ENCODE results near the gene CEMIP. TPM values are rescaled to one million over a fixed set of nuclear protein-coding genes. Genes with fewer than 3 reads are reported as not detected.

The CEMIP gene
- total and polyA plus RNA-seq, 2 of the 13 experiments (the other 11 are each of a cell fraction or from before 2014, with no cell fraction given) = 4.3 to 28.5 TPM

- TF ChIP-seq GRHL1 (CRISPR knock-in tag; conservative IDR thresholded peaks at IDR 0.05) (no peak), HHEX (CRISPR knock-in tag; IDR thresholded peaks at IDR 0.05) (peak; percentile 78), FOXA3 (CRISPR knock-in tag; IDR thresholded peaks at IDR 0.05) (peak; percentile 91), SALL2 (CRISPR knock-in tag; IDR thresholded peaks at IDR 0.05) (peak; percentile 61; the same call in 1 of the 2 replicates), SNRNP70 (IDR thresholded peaks at IDR 0.05; ENCODE audit: low read depth, low read length) (no peak), GLI4 (CRISPR knock-in tag; IDR thresholded peaks at IDR 0.05; ENCODE audit: borderline replicate concordance) (no peak), ZNF230 (CRISPR knock-in tag; IDR thresholded peaks at IDR 0.05) (peak; percentile 83; the same call in 1 of the 2 replicates), ZNF547 (CRISPR knock-in tag; IDR thresholded peaks at IDR 0.05) (no peak), HNRNPK (IDR thresholded peaks at IDR 0.05; ENCODE audit: low read depth, low read length, poor library complexity, severe bottlenecking) (no peak), ZNF543 (CRISPR knock-in tag; IDR thresholded peaks at IDR 0.05) (peak; percentile 86), TFDP1 (CRISPR knock-in tag; IDR thresholded peaks at IDR 0.05; ENCODE audit: borderline replicate concordance) (peak; percentile 83; the same call in 1 of the 2 replicates), ZBTB8A (CRISPR knock-in tag; IDR thresholded peaks at IDR 0.05; ENCODE audit: borderline replicate concordance, low read depth) (no peak), FIP1L1 (IDR thresholded peaks at IDR 0.05; ENCODE audit: borderline replicate concordance, insufficient read depth, low read depth, low read length) (no peak), MED13 (CRISPR knock-in tag; IDR thresholded peaks at IDR 0.05) (peak; percentile 76; the same call in 1 of the 2 replicates), HNF4G (IDR thresholded peaks at IDR 0.05; ENCODE audit: borderline replicate concordance, low read depth, low read length) (no peak), HNF4G (CRISPR knock-in tag; IDR thresholded peaks at IDR 0.05; ENCODE audit: borderline replicate concordance, low read depth) (no peak), SOX13 (IDR thresholded peaks at IDR 0.05) (peak; percentile 96), SOX13 (CRISPR knock-in tag; conservative IDR thresholded peaks at IDR 0.05 in 1 of 2, IDR thresholded peaks at IDR 0.05 in 1 of 2) (peak in 1 of 2 experiments; percentile 91; a peak in 2 of 4 replicates), MYC (CRISPR knock-in tag; IDR thresholded peaks at IDR 0.05; ENCODE audit: borderline replicate concordance) (peak; percentile 80; the same call in 1 of the 2 replicates), CEBPZ (IDR thresholded peaks at IDR 0.05; ENCODE audit: low read length) (no peak), UBTF (CRISPR knock-in tag; IDR thresholded peaks at IDR 0.05) (no peak)
These were observed 25.9 kb downstream of the CEMIP start (continued) for GRCh38 chr15:80804970-80805495.
